HG03432 (cell line): ENCODE results near the gene CLDN22.

ENCODE experiments used
- ATAC-seq: cut with Tn5 transposase; IDR thresholded peaks from one replicate; pipeline ENCODE4 v1.9.1; 2021; ENCODE audit warnings: mild to moderate bottlenecking, moderate library complexity; ENCODE audit not compliant: unreplicated experiment

CLDN22 gene

GRCh38 chr4:183320211-183321059 lies at the start of gene CLDN22:
CLDN22 (minus strand) TSS chr4:183320276; CDS start chr4:183320218, 58 bp downstream.
- no peak for ATAC-seq

- ATAC-seq, result no peak
These were observed 49.0 kb upstream of the CLDN22 start for GRCh38 chr4:183369073-183369472.

DNA sequence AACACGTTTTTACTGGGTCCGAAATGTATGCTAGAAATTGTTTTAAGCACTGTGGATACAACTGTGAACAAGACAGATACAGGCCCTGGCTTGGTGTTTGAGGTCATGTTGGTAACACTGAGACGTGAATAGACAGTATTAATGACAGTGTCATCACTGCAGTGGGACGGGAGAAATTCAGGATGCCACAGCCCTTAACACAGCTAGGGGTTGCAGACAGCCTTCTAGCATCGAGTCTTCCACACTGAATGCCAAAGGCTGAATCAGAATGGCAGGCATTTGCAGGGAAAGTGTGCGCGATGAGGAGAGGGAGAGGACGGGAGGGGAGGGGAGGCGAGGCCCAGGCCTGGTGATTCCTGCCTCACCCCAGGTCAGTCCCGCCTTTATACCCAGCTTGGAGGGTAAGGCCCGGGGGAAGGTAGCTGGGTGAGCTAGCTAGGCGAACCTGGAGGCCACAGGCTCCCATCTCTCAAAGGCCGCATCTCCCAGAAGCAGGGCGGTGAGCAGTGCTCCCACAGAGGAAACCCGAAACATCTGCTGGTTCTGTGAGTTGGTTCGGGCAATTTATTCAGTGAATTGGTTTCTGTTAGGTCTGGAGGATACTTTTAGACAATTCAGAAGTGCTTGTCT lies 46.2 kb upstream of the CLDN22 start:
- no peak for ATAC-seq

DNA sequence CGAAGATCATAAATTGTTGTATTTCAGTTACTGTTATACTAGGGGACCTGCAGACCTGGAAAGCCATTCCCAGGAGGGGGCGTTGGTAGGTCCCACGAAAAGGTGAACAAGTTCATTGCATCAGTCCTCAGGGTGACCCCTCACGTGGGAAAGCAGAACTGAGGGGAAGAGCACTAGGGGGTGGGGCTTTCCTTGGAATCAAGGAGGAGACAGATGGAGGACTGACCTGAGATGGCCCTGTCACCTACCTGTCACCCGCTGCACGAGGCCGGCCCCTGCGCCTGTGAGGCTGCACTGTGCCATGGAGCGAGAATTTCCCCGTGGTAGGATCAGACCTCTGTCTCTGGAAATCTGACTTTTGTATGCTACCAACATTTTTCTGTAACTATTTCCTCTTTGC lies 43.9 kb upstream of the CLDN22 start:
- no peak for ATAC-seq

DNA sequence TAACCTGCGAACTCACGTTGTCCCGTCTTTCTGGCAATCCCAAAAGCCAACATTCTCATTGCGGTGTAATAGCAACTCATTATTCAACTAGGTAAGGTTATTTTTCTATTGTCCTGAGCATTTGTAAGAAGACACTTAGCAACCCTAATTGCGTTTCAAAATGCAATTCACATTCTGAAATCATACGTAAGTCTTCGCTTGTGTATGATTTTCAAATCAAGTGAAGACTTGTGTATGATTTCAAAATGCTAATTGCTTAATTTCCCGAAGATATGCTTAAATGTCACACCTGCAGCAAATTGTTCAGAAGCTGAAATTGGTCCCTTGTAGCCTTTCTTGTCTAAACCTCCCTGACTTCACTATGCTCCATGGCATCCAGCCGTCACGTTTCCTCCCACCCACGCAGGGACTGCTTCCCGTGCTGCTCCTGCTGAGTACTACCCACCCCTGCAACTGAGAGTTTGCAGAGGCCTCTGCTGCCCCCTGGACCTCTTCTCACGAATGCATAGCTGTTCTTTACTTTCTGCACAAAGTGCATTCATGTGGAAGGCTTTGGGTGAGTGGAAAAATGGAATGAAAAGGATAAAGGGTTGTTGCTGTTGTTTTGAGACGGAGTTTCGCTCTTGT lies 43.0 kb upstream of the CLDN22 start:
- no peak for ATAC-seq

GRCh38 chr4:183362036-183362435 lies 42.0 kb upstream of the CLDN22 start:
- ATAC-seq, result no peak

- ATAC-seq, result no peak
These were observed 40.3 kb upstream of the CLDN22 start for GRCh38 chr4:183360161-183360919.

GRCh38 chr4:183358215-183358755 lies 38.2 kb upstream of the CLDN22 start:
- ATAC-seq, result no peak

DNA sequence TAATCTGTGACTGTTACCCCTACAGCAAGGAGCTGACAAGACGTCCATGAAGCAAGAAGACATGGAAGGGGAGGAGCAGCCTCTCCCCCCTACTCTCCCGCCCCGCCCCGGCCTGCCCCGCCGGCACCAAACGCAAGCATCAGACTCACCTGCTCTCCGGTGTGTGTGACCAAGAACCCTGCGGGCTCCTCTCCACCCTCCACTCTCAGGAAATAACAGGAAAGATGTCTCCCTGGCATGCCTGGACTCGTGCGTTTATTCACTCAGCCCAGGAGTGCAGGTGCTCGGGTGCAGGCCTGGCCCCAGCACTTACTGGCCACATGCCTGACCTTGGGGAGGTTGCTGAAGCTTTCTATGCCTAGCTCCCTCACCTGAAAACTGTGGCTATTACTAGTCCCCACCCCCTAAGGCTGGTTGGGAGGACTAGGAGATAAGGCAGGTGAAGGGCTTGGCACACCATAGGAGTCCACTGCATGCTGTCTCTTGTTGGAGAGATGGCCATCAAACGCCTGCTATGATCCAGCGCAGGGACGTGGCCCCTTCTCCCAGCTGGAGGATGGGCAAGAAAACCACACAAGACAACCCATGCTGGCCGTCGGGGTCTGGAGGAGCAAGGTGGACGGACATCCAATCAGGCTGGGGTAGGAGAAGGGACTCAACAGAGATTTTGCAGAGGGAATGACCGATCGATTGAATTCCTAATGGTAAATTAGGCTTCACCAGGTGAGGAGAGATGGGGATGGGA lies 37.0 kb upstream of the CLDN22 start:
- ATAC-seq, result no peak

DNA sequence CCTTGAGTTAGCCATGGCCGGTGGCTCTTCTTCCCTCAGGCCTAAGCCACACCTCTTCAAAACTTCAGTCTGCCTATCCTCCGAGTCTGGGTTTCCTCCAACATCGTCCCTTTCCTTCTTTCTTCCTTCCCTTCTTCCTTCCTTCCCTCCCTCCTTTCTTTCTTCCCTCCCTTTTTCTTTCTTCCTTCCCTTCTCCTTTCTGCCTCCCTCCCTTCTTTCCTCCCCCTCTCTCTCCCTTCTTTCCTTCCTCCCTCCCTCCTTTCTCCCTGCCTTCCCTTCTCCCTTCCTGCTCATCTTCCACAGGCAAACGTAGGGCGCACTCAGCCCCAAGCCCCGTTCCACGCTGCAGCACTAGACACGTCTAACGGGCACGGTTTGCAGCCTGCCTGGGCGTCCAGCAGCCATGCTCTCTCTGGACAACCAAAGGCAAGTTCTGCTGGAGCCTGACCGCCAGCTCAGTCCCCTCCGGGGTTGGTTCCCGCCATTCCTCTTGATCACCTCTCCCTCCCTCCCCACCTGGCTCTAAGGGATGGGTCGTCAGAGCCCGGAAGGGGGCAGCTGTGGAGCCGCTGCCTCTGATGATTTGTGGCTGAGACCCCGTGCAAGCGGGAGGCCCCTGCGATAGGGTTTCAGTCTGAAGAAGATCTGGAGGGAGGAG lies 36.2 kb upstream of the CLDN22 start:
- ATAC-seq, result no peak

DNA sequence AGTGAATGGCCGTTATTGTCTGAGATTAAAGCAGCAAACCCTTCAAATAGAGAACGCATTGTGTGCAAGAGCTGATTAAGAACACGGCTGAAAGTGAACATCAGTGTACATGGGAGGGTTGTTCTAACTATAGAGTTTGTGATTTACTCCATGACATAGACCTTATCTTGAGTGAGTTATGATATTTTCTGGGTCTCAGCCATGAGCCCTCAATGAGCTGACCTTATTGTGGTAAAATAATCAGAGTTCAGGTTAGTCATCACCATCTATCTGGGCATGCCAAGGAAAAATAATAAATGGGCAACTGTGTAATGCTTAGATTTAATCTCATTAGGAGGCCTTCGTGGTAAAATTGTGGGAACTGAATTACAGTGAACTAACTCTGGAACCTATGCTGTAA lies 35.3 kb upstream of the CLDN22 start:
- no peak for ATAC-seq

- no peak for ATAC-seq
These were observed 34.1 kb upstream of the CLDN22 start for GRCh38 chr4:183354219-183354618.

DNA sequence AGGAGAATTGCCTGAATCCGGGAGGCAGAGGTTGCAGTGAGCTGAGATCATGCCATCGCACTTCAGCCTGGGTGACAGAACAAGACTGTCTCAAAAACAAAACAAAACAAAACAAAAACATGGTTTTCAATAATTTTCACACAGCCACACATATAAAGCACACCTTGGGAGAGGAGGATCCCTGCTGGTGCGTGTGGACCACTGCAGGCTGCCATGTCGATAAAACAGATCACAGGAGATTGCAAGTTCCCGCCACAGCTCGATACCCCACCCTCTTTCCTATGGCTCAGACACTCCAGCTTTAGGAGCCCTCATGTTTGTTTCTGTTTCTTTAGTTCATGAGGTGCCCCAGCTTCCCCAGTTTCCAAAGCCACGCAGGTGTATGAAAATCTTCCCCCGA lies 33.5 kb upstream of the CLDN22 start:
- no peak for ATAC-seq

- ATAC-seq, result no peak
These were observed 32.5 kb upstream of the CLDN22 start for GRCh38 chr4:183352546-183352945.

- ATAC-seq, result no peak
These were observed 30.4 kb upstream of the CLDN22 start for GRCh38 chr4:183350317-183351071.

DNA sequence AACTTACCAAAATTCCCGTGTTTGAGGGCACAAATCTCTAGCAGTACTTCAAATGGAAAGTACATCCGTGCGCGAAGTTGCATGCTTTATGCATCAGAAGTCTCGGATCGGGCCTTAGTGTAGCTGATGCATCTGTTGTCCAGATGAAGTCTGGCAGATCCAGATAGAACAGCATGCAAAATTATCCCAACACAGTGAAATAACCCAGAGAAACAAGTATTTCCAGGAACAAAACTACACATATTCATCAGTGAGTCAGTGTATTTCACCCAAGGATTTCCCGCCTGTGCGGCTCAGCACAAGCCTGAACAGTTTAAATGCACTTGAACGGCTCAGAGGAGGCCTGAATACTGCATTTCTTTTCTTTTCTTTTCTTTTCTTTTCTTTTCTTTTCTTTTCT lies 29.6 kb upstream of the CLDN22 start:
- ATAC-seq, result no peak

DNA sequence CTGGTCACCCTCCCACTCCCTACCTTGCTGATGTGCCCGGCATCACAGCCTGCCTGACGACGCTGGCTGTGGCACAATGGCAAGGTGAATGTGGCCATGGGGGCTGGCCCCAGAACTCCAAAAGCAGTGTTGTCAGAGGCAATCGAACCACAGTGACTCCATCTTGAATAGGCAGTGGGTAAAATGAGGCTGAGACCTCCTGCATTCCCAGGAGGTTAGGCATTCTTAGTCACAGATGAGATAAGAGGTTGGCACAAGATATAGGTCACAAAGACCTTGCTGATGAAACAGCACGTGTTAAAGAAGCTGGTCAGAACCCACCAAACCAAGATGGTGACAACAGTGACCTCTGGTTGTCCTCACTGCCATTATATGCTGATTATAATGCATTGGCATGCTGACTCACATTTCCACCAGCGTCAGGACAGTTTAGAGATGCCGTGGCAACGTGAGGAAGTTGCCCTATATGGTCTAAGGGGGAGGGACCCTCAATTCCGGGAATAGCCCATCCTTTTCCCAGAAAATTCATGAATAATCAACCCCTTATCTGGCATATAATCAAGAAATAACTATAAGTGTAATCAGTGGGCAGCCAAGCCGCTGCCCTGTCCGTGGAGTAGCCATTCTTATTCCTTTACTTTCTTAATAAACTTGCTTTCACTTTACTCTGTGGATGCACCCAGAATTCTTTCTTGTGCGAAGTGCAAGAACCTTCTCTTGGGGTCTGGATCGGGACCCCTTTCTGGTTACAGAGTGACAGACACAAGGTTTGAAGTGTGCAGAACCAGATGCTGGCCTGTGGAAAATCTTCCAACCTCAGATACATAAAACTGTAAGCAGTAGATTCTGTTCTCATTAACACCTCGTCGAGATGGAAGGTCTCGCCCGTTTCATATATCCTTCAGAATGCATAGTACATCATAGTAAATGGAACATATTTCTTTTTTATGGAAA lies 28.9 kb upstream of the CLDN22 start:
- no peak for ATAC-seq

DNA sequence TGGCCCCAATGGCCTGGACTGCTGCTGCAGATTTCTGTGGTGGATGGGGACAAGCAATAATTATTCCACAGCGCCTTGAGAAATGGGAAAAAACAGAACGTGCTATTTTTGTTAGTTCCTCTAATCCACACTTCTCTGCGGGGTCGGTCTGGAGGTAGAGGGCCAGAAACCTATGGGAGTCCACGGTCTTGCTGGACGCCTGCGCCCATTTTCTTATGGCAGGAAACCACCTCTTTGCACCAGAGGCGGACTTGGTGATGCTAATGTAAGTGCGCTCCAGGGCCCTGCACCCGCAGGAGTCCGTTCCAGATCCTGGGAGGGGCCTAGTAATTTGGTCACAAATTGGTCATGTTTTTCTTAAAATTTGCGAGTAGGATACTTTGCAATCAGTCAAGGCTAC lies 28.1 kb upstream of the CLDN22 start:
- no peak for ATAC-seq
